Endothelial cell of umbilical vein (primary cell): ENCODE results near the gene MTA2. TPM values are rescaled to one million over a fixed set of nuclear protein-coding genes. Genes with fewer than 3 reads are reported as not detected.

Source experiments
- BruUV-seq: library from RNA; stranded (reverse); fragments of 400-500 nt; replicated peaks from 2 replicates; lab custom pipeline; 2021; lab: Mats Ljungman, UMichigan
- CTCF ChIA-PET: fragments of 300-600, 350-600 bp; sonication (Branson Sonifier 250); formaldehyde crosslinking; loops from one replicate; lab custom pipeline; 2021; ENCODE audit warnings: antibody characterized with exemption, inconsistent platforms; lab: Charles Lee
- POLR2A ChIA-PET: fragments of 300-600, 350-600 bp; sonication (Branson Sonifier 250); formaldehyde crosslinking; loops from one replicate; lab custom pipeline; 2021; ENCODE audit warnings: antibody characterized with exemption, inconsistent platforms; lab: Charles Lee
- DNase-seq: peaks from one replicate; pipeline ENCODE4 v3.0.0-alpha.2; 2011; ENCODE audit warnings: low read depth, low spot score
- FAIRE-seq: peaks from 2 replicates; lab custom pipeline; 2011; peaks lifted over from hg19 to GRCh38; lab: Jason Lieb, UNC
- H2AFZ ChIP-seq: 2 replicates; pipeline ENCODE4 v1.6.0; 2012; ENCODE audit warnings: low read depth, low read length, control low read depth, inconsistent platforms
- H3K27ac ChIP-seq: 2 replicates; pipeline ENCODE4 v1.5.1; 2011; ENCODE audit warnings: low read depth, mild to moderate bottlenecking, control low read depth, low read length, moderate library complexity; ENCODE audit not compliant: insufficient read depth
- H3K27me3 ChIP-seq, 2 experiments: 2 replicates each; pipeline versions ENCODE4 v1.6.0 to v1.6.1; 2011; ENCODE audit warnings: low read length in 2 of 2, mixed read lengths in 1 of 2; ENCODE audit not compliant: control insufficient read depth in 2 of 2, insufficient read depth in 2 of 2
- H3K36me3 ChIP-seq, 2 experiments: 2 replicates in 1 of 2; 3 replicates in 1 of 2; pipeline ENCODE4 v1.5.1; 2011; ENCODE audit warnings: low read length in 2 of 2, mild to moderate bottlenecking in 1 of 2, moderate library complexity in 1 of 2; ENCODE audit not compliant: control insufficient read depth in 2 of 2, insufficient read depth in 2 of 2; ENCODE audit errors: extremely low read depth in 1 of 2
- H3K4me1 ChIP-seq: 3 replicates; pipeline ENCODE4 v1.5.1; 2011; ENCODE audit warnings: mild to moderate bottlenecking, low read length; ENCODE audit not compliant: control insufficient read depth, insufficient read depth; ENCODE audit errors: extremely low read depth
- H3K4me2 ChIP-seq: 2 replicates; pipeline ENCODE4 v1.6.1; 2011; ENCODE audit warnings: low read length, control low read depth, mixed read lengths; ENCODE audit not compliant: insufficient read depth
- H3K4me3 ChIP-seq, 3 experiments: fragments of 200-600 bp in 1 of 3; sonication (generic), shearing (Covaris generic) in 1 of 3; replicated peaks in 1 of 3; 2 replicates each; pipeline ENCODE4 v1.5.1; 2011 to 2016; ENCODE audit warnings: control low read depth in 3 of 3, low read length in 3 of 3, mild to moderate bottlenecking in 2 of 3, inconsistent platforms in 1 of 3, low read depth in 1 of 3, moderate library complexity in 1 of 3; ENCODE audit not compliant: insufficient read depth in 1 of 3
- H3K79me2 ChIP-seq: 2 replicates; pipeline ENCODE4 v1.6.0; 2012; ENCODE audit warnings: low read length, inconsistent platforms; ENCODE audit not compliant: control insufficient read depth, insufficient read depth
- H3K9ac ChIP-seq: replicated peaks from 2 replicates; pipeline ENCODE3; 2011; ENCODE audit warnings: low read length, control low read depth; ENCODE audit not compliant: insufficient read depth; ENCODE audit errors: extremely low read depth
- H3K9me1 ChIP-seq: replicated peaks from 3 replicates; pipeline ENCODE4 v1.6.0; 2011; ENCODE audit warnings: mild to moderate bottlenecking, low read length; ENCODE audit not compliant: control insufficient read depth, insufficient read depth; ENCODE audit errors: extremely low read depth
- H3K9me3 ChIP-seq: replicated peaks from 2 replicates; pipeline ENCODE4 v1.5.1; 2012; ENCODE audit warnings: low read length, inconsistent platforms; ENCODE audit not compliant: control insufficient read depth, insufficient read depth
- H4K20me1 ChIP-seq: replicated peaks from 2 replicates; pipeline ENCODE3; 2011; ENCODE audit warnings: mild to moderate bottlenecking, low read length; ENCODE audit not compliant: control insufficient read depth, insufficient read depth; ENCODE audit errors: extremely low read depth
- CTCF ChIP-seq, 2 donors: IDR thresholded peaks; 1 replicate in 1 of 2; 2 replicates in 1 of 2; pipeline ENCODE4 v1.5.1; 2011; ENCODE audit warnings: low read length in 2 of 2, mild to moderate bottlenecking in 2 of 2, moderate library complexity in 2 of 2, control low read depth in 1 of 2, inconsistent platforms in 1 of 2, low read depth in 1 of 2; ENCODE audit not compliant: insufficient read depth in 1 of 2; ENCODE audit errors: extremely low read depth in 1 of 2
- EZH2 ChIP-seq: IDR thresholded peaks from 2 replicates; pipeline ENCODE4 v1.6.1; 2012; ENCODE audit warnings: borderline replicate concordance, low read depth, mild to moderate bottlenecking, moderate library complexity, low read length, inconsistent platforms; ENCODE audit not compliant: severe bottlenecking
- FOS ChIP-seq: IDR thresholded peaks from 2 replicates; pipeline ENCODE4 v1.6.1; 2011; ENCODE audit warnings: mild to moderate bottlenecking, low read length, moderate library complexity, borderline replicate concordance; ENCODE audit not compliant: insufficient read depth
- GATA2 ChIP-seq: IDR thresholded peaks from 2 replicates; pipeline ENCODE4 v1.7.0; 2011; ENCODE audit warnings: low read depth, mild to moderate bottlenecking, moderate library complexity, mixed read lengths, low read length; ENCODE audit not compliant: insufficient read length, insufficient read depth
- JUN ChIP-seq: IDR thresholded peaks from 2 replicates; pipeline ENCODE4 v1.6.1; 2011; ENCODE audit warnings: borderline replicate concordance, low read depth; ENCODE audit not compliant: insufficient read length, insufficient read depth
- MYC ChIP-seq: IDR thresholded peaks from one replicate; pipeline ENCODE4 v1.6.1; 2011; ENCODE audit warnings: mild to moderate bottlenecking, low read depth, low read length
- POLR2A ChIP-seq: IDR thresholded peaks from 2 replicates; pipeline ENCODE4 v1.6.1; 2012; ENCODE audit warnings: low read depth, mild to moderate bottlenecking, control low read depth, low read length
- POLR2AphosphoS5 ChIP-seq: IDR thresholded peaks from 2 replicates; pipeline ENCODE4 v1.6.1; 2012; ENCODE audit warnings: low read depth, mild to moderate bottlenecking, control low read depth, low read length, moderate library complexity; ENCODE audit not compliant: insufficient read depth
- dilution Hi-C: fragments of 300-500 bp; cut with MboI; formaldehyde crosslinking; loops from one replicate; pipeline ENCODE4 v1.15.0; 2019; ENCODE audit warnings: low sequenced_read_pairs; ENCODE audit not compliant: extremely low pct_ligation_motif_present
- intact Hi-C: fragments of 100-400 bp; cut with micrococcal nuclease; formaldehyde crosslinking; loops from one replicate; pipeline ENCODE4 v1.10.0; 2022
- polyA plus RNA-seq, 4 experiments: library from polyadenylated mRNA; depleted of rRNA in 3 of 4; stranded (reverse) in 3 of 4; unstranded in 1 of 4; fragments of >200 nt; gene quantifications; 2 replicates each; pipeline versions ENCODE4 v1.2.1 to v1.2.3, GENCODE V29; 2011 to 2012; ENCODE audit warnings: missing spikeins in 1 of 4
- total RNA-seq: library from RNA; stranded (reverse); gene quantifications from 2 replicates; pipeline ENCODE4 v1.2.3, GENCODE V29; 2021
- TF ChIP-seq, protein P1 (sequence below): IDR thresholded peaks from 2 replicates; pipeline ENCODE4 v1.6.1; 2011; ENCODE audit not compliant: insufficient read depth, insufficient read length

The MTA2 gene
- total and polyA plus RNA-seq, 2 donors (not counting 3 experiments of a cell fraction or from before 2014, with no cell fraction given): 40.4 to 166 TPM

DNA sequence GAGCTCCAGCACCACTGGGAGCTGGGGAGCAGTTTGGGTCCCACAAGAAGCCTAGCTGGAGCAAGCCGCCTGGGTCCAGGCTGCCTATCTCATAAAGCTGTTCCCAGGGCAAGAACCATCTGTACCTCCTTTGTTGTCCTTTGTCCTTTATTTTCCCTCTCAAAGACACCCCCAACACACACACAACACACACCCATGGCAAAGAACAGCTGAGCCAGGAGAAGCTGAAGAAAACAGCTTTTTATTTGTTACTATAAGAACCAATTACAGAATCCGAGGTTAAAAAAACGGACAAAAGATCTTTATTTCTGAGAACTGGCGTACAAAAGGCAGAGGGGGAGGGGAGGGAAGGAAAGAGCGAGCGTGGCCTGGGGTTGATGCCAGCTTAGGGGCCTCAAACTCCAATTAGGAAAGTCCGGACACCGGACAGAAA, 8.7 kb downstream of the MTA2 start:
- Histone ChIP-seq H3K27me3 (no peaks in the 10 kb centered on the region), H3K9me3 (no peaks in the 10 kb centered on the region), H3K79me2 (peaks cover 23% of the 10 kb centered on the region), H3K4me1 (peaks cover 18% of the 10 kb centered on the region), H3K27ac (peak overlapping the region; percentile 82), H3K36me3 (peaks cover 36 to 40% of the 10 kb centered on the region in 2 experiments), H3K9ac (no peak overlapping the region), H4K20me1 (no peaks in the 10 kb centered on the region), H3K4me2 (no peak overlapping the region), H3K9me1 (no peaks in the 10 kb centered on the region), H3K4me3 (no peak overlapping the region), H2AFZ (no peak overlapping the region)
- TF ChIP-seq GATA2 (no peak), EZH2 (no peak), FOS (no peak), POLR2AphosphoS5 (no peak), CTCF (IDR thresholded peaks at IDR 0.05; ENCODE audit: extremely low read depth in 1 of 2, insufficient read depth in 1 of 2, low read depth in 1 of 2, low read length in 2 of 2) (no peak), JUN (no peak), MYC (no peak), POLR2A (no peak)
- TF ChIP-seq, protein P1, sequence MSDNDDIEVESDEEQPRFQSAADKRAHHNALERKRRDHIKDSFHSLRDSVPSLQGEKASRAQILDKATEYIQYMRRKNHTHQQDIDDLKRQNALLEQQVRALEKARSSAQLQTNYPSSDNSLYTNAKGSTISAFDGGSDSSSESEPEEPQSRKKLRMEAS: no peak
- intact Hi-C loops (loop anchor here (1.0 to 5.0 kb wide), 2 partner anchors 101 to 249 kb away; no protein-coding TSS in a partner anchor), dilution Hi-C loops (no loop called here)
- POLR2A ChIA-PET: interaction anchor here (3.7 kb wide), 1 partner anchor 18 kb away, joined by 75 read pairs; the partner anchor contains the start of gene EEF1G
- DNase-seq (no peak), FAIRE-seq (no peak)
- no TSS peak for BruUV-seq
- CTCF ChIA-PET: interaction anchor here (2.1 to 4.5 kb wide), 7 partner anchors 8 to 198 kb away, joined by 16 to 52 read pairs (median 31); partner anchors contain the start of genes EML3, MTA2 and ROM1
